NCI-H446 (cell line): Measurements from ENCODE around the gene TACC2.

Source experiments
- DNase-seq, 2 experiments: peaks; one replicate each; lab custom pipeline; 2025; lab: John Stamatoyannopoulos, UW

TACC2 gene

DNA sequence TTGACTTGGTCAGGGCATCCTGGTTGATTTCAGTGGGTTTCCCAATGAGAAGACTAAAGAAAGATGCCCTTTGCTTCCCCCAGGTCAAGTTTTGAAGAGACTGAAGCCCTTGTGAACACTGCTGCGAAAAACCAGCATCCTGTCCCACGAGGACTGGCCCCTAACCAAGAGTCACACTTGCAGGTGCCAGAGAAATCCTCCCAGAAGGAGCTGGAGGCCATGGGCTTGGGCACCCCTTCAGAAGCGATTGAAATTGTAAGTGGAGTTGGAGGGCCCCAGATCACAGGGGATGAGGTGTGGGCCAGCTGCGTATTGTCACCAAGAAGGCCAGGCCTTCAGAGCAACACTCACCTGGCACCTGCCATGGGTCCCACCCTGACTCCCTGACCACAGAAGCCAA is 238.8 kb downstream of the TACC2 start:
- no peak for DNase-seq

DNA sequence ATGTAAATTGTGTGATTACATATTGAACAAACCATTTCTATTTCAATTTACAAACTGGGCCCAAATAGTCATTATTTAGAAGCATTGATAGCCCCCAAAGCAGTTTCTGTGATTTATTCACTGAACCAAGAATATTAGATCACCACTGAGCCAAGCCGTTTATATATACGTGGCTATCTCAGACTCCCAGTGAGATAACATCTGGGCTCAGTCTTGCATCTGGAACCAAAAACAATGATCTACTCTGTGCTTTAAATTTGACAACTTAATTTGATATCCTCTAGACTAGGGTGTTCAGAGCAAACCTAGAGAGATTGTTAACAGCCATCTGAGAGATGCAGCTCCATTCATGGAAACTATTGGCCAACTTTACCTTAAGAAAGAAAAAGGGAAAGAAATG is 240.7 kb downstream of the TACC2 start:
- DNase-seq = no peak

DNA sequence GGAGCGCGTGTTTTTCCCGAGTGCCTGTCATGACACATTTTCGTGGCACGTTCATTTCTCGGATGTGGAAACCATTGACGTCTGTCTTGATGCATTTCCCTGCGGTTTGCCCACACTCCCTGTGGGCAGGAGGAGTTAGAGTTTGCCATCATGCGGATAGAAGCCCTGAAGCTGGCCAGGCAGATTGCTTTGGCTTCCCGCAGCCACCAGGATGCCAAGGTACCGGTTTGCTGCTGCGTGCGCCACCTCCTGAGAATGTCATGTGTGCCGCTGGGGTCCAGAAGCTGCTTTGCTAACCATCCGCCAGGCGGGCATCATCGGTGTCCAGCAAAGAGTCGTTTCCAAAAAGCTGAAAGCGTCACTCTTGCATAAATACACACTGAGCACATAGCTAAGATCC is 241.3 kb downstream of the TACC2 start:
- DNase-seq = no peak

DNA sequence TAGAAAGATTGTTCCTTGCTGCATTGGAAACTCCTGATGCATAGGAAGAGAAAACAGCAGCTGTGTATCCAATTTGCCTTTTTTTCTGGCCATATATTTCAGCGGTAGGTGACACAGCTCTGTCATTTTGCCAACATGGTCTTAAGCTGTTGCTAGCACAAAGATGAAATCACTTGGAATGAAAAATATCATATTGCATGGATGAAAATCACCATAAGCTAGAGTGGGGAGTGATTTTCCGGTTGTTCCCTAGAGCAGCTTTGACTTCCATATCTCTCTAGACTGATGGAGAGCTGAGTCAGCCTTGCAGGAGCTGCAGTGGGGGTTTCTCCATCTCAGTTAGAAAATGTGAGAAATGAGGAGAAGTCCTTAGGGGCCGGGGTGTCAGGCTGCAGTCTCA is 243.8 kb downstream of the TACC2 start:
- DNase-seq = peak in 1 of 2 experiments; percentile 55

DNA sequence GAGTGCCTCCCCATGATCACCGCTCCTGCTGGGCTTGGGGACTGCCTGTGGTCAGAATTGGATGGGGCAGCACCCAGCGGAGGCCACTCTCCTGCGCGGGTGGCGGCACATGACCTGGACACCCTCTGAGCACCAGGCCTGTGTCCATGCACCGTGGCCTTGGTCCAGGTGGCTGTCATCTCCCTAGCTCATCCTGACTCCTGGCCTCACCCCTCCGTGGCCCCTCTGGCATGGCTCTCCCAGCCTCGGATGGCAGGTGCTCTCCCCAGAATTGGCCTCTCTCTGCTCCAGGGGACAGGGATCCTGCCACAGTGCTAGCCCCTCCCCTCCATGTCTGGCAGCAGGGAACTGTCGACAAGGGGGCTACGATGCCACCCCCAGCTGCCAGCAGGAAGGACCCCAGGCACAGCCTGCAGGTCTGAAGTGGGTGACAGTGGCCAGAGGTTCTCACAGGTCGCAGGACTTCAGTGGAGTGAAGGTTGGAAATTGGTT is 244.9 kb downstream of the TACC2 start:
- DNase-seq = no peak

DNA sequence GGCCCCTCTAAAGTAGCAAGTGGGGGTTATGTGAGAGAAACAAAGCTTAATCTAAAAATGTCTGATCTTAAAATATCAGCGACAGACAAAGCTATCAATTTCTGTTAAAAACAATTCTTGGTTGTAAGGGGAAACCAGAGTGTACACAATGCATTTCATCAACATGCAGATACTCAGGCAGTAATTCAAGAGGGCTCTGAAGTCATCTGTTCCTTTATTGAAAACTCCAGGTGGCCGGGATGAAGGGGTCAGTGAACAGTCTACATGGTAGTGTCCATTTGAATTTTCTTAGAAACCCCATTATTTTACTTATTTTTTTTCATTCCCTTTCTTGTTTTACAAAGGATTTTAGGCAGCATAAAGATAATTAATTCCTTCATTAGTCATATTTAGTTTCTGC is 245.5 kb downstream of the TACC2 start:
- no peak for DNase-seq

DNA sequence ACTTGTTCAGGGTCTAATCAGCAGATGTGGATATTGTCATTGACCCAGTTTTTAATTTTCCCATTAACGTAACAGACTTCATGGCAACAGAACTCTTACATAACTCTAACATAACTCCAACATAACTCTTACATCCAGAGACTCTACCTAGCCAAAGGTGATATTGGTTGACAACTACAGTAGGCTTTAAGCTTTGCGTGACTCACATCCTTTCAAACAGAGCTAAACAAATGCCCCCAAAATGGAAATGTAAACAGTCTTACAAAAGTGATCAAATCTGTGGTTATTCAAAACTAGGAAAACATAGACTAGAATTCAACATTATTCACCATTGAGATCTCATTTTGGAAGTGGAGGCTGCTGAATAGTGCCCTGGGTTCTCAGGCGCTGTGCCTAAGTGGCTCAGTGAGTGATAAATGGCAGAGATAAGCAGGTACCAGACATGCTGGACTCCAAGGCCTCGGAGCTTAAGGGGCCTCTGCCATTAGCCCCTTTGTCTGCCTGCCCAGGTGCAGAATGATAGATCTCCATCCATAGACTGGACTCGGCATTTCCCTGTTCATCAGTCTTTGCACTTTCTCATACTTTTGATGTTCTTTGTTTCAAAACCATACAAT is 247.8 kb downstream of the TACC2 start:
- no peak for DNase-seq

DNA sequence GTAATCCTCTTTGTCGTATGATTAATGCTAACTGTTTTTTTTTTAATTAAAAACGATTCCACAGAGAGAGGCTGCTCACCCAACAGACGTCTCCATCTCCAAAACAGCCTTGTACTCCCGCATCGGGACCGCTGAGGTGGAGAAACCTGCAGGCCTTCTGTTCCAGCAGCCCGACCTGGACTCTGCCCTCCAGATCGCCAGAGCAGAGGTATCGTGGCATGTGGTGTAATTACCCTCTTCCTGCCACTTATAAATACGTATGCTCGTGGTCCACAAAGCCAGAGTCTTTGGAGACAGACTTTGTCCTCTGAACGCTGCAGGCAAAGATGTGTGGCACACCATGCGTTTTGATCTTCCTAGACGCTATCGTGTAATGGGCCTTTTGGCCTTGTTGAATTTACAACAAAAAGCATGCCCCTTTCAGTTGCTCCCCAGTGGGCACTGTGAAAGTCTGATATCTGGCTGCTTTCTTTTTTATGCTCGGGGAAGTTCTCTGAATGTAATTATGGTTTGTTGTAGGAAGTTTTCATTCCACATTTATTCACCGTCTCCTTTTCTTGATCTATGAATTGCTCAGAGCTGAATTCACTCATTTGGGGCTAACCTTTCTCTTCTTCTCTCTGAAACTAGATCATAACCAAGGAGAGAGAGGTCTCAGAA is 248.5 kb downstream of the TACC2 start:
- no peak for DNase-seq

DNA sequence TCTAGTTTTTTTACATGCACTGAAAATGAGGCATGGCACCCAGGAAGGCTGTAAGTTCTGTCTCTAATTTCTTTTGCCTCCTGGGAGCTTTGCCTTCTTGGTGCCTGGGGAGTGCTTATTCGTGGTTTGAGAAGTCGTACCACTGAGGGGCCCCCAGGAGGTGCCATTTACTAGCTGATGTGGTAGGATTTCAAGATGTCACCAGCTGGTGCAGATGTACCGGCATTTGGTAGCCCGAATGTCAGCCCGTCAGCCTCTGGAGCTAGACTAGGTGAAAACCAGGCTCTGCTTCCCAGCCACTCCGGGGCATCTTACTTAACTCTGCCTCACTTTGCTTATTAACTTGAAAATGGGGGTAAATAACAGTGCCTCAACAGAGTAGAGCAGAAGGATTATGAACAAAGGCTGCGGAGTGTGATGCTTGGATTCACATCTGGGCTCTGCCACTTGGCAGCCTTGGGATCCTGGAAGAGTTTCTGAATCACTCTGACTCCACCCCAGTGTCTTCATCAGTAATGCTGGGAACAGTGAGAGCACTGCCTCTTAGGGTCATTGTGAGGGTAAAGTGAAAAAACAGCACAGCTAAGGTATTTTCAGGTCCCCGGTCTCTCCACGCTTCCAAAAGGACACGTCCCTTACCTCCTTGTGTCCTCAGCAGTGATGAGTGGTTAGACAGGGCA is 250.8 kb downstream of the TACC2 start:
- DNase-seq = no peak

DNA sequence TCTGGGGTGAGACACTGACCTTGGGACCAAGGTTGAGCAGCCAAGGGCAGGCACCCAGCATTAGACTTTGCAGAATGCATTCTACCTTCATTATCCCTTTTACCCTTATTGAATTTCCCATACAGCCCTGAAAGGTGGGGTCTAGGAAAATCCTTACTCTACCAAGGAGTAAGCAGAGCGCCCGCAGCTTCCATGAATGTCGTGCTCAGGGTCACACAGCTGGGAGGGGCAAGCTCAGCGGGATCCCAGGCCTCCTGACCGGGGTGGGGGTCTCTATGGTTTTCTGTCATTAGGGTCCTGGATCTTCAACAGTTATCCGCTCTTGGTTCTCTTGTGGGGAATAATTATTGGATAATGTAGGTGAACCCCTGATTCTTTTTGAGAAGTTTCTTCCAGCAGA is 251.4 kb downstream of the TACC2 start:
- DNase-seq = no peak

DNA sequence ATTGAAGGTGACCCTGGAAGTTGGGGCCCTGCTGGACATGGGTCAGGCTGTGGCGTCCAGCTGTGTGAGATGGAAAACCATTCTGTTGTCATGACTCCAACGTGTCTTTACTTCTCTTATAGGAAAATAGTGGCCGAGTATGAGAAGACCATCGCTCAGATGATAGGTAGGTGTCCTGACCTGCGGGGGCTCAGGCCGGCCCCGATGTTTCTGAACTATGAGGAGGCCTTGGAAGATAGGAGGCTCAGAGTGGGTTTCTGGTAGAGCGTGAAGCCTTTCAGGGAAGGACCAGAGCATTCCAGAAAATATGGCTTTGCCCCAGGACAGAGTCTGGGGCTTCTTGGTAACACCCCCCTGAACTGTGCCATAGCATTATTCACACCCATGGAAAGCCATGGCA is 252.9 kb downstream of the TACC2 start:
- no peak for DNase-seq

DNA sequence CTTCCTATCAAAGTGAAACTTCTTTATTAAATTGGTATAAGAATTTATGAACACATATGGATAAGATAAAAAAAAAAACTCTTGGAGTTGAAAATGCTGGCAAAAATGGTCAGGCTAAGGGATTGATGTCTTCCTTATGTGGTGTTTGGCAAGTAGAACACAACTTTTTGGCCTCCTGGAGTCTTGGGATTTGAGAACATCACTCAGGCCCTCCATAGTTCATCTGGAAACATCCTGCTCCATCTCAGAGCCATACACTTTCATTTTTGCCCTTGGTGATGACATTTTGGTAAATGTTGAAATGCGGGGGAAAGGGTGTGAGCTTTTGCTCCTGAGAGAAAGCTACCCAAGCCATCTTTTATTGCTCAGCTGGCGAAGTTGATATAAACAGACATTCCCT is 254.6 kb downstream of the TACC2 start:
- DNase-seq = no peak

DNA sequence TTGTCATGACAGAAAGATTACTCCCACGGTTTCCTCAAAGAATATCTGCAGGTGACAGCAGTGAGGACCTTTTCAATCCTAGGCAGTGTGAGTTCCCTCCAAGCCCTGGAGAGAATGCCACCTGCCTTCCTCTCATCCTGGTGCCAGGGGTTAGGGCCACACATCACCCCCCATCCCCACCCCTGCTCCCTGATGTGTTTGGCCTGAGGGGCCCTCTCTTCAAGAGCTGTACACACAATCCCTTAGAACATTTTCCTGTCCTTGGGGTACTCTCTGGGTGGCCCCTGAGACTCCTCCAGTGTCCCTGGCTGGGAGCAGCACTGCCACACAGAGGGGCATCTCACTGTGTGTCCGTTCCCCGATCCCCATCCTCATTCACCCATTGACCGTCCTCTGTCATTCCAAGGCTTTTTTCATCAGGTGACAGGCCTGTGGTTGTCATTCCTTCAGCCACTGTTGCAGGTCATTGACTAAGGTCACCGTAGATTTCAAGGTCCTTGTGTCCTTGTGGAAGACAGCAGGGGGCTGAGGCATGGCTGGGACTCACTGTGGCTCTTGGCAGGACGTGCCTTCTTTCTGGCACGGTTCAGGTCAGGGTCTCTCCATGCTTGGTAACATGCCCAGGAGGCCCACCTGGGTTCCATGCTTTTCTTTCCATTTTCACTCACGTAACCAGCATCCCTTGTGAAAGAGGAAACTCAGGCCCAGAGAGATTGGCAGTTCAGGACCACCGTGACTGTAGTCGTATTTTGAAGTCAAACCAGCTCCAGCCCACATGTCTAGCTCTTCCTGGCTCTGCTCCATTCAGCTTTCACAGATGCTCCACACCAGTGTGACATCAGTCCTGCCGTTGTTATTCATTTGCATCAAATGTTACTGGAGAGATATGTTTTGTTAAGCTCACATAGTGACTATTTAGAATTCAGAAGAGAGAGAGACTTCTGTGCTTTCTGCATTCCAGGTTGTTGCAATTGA is 255.3 kb downstream of the TACC2 start:
- DNase-seq = no peak

DNA sequence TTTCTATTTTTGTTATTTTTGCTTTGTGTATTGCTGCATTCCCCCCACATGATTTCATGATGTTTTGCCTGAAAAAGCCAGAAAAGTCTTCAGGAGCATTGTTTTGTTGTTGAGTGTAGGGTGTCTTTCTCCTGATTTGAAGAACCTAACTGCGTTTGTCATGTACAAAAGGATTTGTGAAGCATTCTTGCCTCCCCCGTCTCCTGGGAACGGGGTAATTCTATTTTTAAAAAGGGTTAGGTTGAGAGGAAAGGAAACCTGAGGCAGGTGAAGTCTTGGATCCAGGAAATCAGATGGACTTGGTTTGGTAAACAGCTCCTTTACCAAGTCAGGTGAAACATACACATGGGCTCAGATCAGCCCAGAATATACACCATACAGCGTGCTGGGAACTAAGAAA is 256.2 kb downstream of the TACC2 start:
- no peak for DNase-seq

DNA sequence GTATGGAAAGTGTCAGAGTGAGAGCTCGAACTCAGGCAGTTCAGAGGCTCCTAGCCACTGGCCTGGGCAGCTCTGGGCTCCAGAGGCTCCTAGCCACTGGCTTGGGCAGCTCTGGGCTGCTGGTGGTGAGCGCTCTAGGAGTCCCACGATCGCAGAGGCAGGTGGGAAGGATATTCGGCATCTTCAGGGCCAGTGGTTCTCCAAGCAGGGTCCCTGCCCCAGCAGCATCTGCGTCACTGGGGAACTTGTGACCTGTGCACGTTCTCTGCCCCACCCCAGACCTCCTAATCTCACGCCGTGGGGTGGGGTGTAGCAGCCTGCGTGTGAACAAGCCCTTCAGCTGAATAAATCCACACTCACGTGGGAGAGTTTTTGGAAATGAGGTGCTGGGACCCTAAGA is 256.9 kb downstream of the TACC2 start:
- DNase-seq = no peak

DNA sequence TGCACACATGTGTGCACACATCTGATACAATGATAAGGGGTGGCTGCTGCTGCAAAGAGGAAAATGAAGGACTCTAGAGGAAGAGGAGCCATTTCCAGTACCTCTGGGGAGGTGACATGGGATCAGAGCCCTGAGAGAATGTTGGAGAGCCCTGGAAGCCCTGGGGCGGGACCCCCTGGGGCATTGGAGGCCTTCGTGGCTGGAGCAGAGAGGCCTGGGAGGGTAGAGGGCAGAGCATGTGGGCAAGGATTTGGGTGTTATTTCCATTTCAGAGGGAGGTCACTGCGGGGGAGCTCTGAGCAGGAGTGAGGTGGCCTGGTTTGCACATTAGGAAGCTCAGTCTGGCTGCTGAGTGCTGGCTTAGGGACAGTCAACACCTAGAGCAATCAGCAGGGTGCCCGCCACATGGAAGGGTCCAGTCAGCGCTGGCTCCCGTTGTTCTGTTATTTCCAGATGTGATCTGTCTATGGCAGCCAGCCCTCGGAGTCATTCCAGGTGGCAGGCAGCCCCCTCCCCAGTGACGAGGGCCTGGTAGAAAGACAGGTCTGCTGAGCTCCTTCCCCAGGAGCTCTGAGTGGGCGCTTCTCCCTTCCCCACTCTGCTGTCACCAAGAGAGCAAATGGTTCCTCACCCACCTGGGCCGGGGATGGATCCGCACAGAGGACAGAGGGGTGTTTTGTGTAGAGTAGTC is 258.0 kb downstream of the TACC2 start:
- DNase-seq = no peak

DNA sequence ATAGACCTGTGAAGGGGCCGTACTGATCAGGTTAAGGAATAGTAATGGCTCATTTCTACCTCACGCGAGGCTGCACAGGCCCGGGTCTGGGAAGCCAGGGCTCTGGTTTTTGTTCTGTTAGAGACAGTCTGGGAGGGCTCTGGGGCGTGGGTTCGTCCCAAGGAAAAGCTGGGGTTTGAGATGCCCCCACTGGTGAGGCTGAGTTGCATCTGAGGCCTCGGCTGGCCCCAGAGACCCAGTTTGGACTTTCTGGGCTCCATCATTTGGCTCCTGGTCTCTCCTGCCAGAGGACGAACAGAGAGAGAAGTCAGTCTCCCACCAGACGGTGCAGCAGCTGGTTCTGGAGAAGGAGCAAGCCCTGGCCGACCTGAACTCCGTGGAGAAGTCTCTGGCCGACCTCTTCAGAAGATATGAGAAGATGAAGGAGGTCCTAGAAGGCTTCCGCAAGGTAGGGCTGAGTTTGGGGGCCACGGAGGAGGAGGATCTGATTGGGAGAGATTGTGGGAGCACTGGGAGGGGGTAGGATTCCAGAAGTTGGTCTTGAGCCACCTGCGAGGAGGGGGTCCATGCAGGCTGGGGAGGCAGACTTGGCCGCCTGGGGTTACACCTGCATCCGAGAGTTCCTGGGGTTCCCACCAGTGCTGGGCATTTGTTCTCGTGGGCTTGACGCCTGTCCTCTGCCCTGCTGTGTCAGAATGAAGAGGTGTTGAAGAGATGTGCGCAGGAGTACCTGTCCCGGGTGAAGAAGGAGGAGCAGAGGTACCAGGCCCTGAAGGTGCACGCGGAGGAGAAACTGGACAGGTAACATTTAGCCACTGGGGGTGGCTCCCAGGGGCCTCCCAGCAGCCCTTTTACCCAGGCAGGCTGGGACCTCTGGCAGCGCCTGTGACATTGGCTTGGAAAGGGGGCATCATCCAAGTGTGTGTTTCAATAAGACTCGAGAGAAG is 259.7 kb downstream of the TACC2 start:
- no peak for DNase-seq

DNA sequence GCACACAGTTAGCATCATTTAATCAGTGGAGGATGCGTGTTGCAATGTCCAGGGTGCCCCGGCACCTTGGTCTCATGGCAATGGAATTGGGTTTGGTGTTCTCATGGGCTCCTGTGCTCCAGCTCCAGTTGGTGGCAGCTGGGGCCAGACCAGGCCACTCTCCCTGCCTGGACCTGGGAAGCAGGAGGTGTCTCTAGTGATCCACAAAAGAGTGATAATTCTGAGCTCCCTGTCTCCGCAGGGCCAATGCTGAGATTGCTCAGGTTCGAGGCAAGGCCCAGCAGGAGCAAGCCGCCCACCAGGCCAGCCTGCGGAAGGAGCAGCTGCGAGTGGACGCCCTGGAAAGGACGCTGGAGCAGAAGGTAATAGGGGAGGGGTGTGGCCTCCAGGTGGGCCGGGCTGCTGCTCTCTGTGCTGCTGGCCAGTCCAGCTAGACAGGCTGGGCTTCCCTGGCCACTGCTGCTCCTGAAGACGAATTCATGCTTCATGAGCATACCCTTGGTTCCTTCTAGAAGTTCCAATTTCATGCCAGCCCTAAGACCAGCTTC is 260.4 kb downstream of the TACC2 start:
- DNase-seq = no peak

DNA sequence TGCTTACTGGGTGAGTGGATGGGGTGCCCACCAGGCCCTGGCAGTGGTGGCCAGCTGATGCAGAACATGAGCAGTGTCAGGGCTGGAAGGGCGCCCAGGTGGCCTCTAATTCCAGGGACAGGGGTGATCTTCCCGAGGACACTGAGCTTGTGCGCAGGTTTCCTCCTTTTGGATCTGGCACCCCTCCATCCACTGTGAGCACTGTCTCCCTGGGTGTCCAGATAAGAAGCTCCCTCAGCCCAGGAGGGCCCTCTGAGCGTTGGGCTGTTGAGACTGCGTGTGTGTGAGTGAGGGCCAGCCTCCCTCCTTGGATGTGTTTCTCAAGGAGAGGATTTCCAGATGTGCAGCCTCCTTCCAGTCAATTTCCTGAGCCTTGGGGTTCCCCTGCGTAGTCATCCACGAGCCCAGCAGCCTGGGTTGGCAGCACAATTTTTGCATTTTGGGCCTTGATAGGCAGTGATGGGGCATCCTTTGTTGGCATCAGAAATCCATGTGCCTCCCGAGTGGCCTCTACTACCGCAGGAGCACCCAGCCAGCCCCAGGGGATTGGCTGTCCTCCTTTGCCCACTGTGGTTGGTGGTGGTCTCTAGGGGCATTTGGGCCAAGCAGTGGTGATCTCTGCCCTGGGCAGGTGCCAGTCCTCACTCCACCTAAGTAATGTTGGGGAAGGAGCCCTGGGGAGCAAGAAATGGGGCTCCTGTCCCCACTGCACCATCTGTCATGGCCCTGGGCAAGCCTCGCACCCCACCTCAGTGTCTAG is 261.2 kb downstream of the TACC2 start:
- DNase-seq = no peak
